K562 (cell line): ENCODE results near the gene TLR5. TPM values are rescaled to one million over a fixed set of nuclear protein-coding genes. Genes with fewer than 3 reads are reported as not detected.

ENCODE experiments used
- ARID1B ChIP-seq: fragments of 450-650 bp; IDR thresholded peaks from 2 replicates; pipeline ENCODE4 v1.6.1; 2016; ENCODE audit warnings: antibody characterized with exemption, mild to moderate bottlenecking, inconsistent platforms
- CBX2 ChIP-seq: fragments of 200-600 bp; sonication (generic); IDR thresholded peaks from one replicate; pipeline ENCODE4 v1.6.1; 2012; ENCODE audit warnings: mild to moderate bottlenecking, low read length, inconsistent platforms; ENCODE audit not compliant: insufficient read depth, poor library complexity, severe bottlenecking
- COPS2 ChIP-seq: fragments of 450-650 bp; conservative IDR thresholded peaks from 2 replicates; pipeline ENCODE4 v1.6.1; 2016; ENCODE audit warnings: mild to moderate bottlenecking, moderate library complexity
- CREB3L1 ChIP-seq: fragments of 450-650 bp; IDR thresholded peaks from 2 replicates; pipeline ENCODE4 v1.6.1; 2014; ENCODE audit warnings: low read depth, mild to moderate bottlenecking, moderate library complexity, borderline replicate concordance
- L3MBTL2 ChIP-seq: fragments of 450-650 bp; IDR thresholded peaks from 2 replicates; pipeline ENCODE4 v1.6.1; 2016; ENCODE audit warnings: mild to moderate bottlenecking, moderate library complexity
- MCM7 ChIP-seq, 2 experiments: fragments of 450-650 bp; IDR thresholded peaks; 2 replicates each; pipeline ENCODE4 v1.6.1; 2016 to 2018
- MED1 ChIP-seq: sonication (generic); formaldehyde crosslinking; IDR thresholded peaks from 2 replicates; pipeline ENCODE4 v1.8.1; 2023; ENCODE audit warnings: missing genetic modification reagents, borderline replicate concordance
- NCOA6 ChIP-seq: fragments of 450-650 bp; IDR thresholded peaks from 2 replicates; pipeline ENCODE4 v1.6.1; 2017; ENCODE audit warnings: mild to moderate bottlenecking
- PATZ1 ChIP-seq: fragments of 250-450 bp; sonication (Bioruptor Pico); IDR thresholded peaks from 2 replicates; pipeline ENCODE4 v1.5.0; 2020; ENCODE audit warnings: mild to moderate bottlenecking, borderline replicate concordance
- PHB2 ChIP-seq: fragments of 450-650 bp; IDR thresholded peaks from 2 replicates; pipeline ENCODE4 v1.6.1; 2017; ENCODE audit warnings: low read depth
- RBM25 ChIP-seq: fragments of 200-400 bp; formaldehyde crosslinking; IDR thresholded peaks from 2 replicates; pipeline ENCODE4 v1.6.1; 2018; ENCODE audit warnings: low read length, low read depth, moderate library complexity; ENCODE audit not compliant: severe bottlenecking
- RFX5 ChIP-seq: IDR thresholded peaks from 2 replicates; pipeline ENCODE4 v1.6.1; 2011; ENCODE audit warnings: low read depth, mild to moderate bottlenecking, improper control_type of control experiment, low read length
- SMAD2 ChIP-seq: fragments of 150-350 bp; IDR thresholded peaks from 2 replicates; pipeline ENCODE4 v1.6.1; 2014; ENCODE audit warnings: low read depth, mild to moderate bottlenecking, low read length
- SMARCA5 ChIP-seq: fragments of 450-650 bp; IDR thresholded peaks from 2 replicates; pipeline ENCODE4 v1.6.1; 2016
- SRSF1 ChIP-seq: fragments of 200-400 bp; formaldehyde crosslinking; IDR thresholded peaks from 2 replicates; pipeline ENCODE4 v1.6.1; 2017; ENCODE audit warnings: mild to moderate bottlenecking, low read depth, low read length, moderate library complexity
- U2AF1 ChIP-seq: fragments of 200-400 bp; formaldehyde crosslinking; optimal IDR thresholded peaks from 2 replicates; pipeline ENCODE3; 2017; ENCODE audit warnings: mild to moderate bottlenecking, low read depth, low read length, moderate library complexity
- ZBTB49 ChIP-seq: sonication (generic); formaldehyde crosslinking; IDR thresholded peaks from 2 replicates; pipeline ENCODE4 v1.8.0; 2022; ENCODE audit warnings: missing genetic modification reagents, mild to moderate bottlenecking, borderline replicate concordance
- ZKSCAN1 ChIP-seq: fragments of 150-350 bp; IDR thresholded peaks from 2 replicates; pipeline ENCODE4 v1.6.1; 2016; ENCODE audit warnings: low read depth, low read length
- ZNF224 ChIP-seq: sonication (generic); formaldehyde crosslinking; IDR thresholded peaks from 2 replicates; pipeline ENCODE4 v1.8.0; 2022; ENCODE audit warnings: mild to moderate bottlenecking, missing genetic modification reagents
- ZNF280A ChIP-seq: fragments of 450-650 bp; IDR thresholded peaks from 2 replicates; pipeline ENCODE4 v1.6.1; 2018; ENCODE audit warnings: mild to moderate bottlenecking, low read depth; ENCODE audit not compliant: partially characterized antibody
- ZNF354B ChIP-seq: fragments of 250-450 bp; sonication (Bioruptor Pico); IDR thresholded peaks from 2 replicates; pipeline ENCODE4 v1.4.0; 2020
- ZNF589 ChIP-seq: fragments of 200-800 bp; sonication (Bioruptor generic); IDR thresholded peaks from 2 replicates; pipeline ENCODE4 v1.6.1; 2016; ENCODE audit warnings: low read depth, missing genetic modification characterization, missing compliant biosample characterization
- polyA plus RNA-seq, 8 experiments: library from polyadenylated mRNA; depleted of rRNA in 4 of 8; stranded (reverse) in 5 of 8; unstranded in 3 of 8; fragments of >200 nt; fragmentation: Nextera tagmentation in 2 of 8; fragmentation: Illumina TruSeq in 1 of 8; extraction: Ambion mirVana in 2 of 8; extraction: Trizol in 1 of 8; gene quantifications; 2 replicates each; pipeline versions ENCODE4 v1.2.1 to v1.2.3, GENCODE V29; 2011 to 2014; ENCODE audit warnings: inconsistent platforms in 1 of 8, missing spikeins in 1 of 8
- total RNA-seq, 7 experiments: library from RNA; depleted of rRNA in 6 of 7; stranded (reverse); fragments of >200 nt in 6 of 7; fragmentation: Illumina TruSeq in 2 of 7; extraction: Trizol in 2 of 7; gene quantifications; 2 replicates each; pipeline versions ENCODE4 v1.2.1 to v1.2.3, GENCODE V29; 2011 to 2021; ENCODE audit warnings: low replicate concordance in 1 of 7

TLR5 gene
- total and polyA plus RNA-seq, 9 of the 15 experiments (the other 6 are each of a cell fraction or from before 2014, with no cell fraction given) = 0.93 to 7.4 (median 1.9) TPM

GRCh38 chr1:223142795-223143536 is at the start of gene TLR5 (continued):
- TF ChIP-seq ZNF224 (CRISPR knock-in tag) (peak; percentile 96), CREB3L1 (peak; percentile 89), U2AF1 (peak; percentile 92), PHB2 (no peak), ZBTB49 (peak; percentile 97), NCOA6 (no peak), RFX5 (no peak), PATZ1 (no peak), SMAD2 (no peak), CBX2 (no peak), ZNF589 (no peak), SMARCA5 (no peak), ZNF280A (no peak), SRSF1 (no peak), RBM25 (no peak), ARID1B (0 out of 2 replicates have a peak, but pooled peaks have one; percentile 26), L3MBTL2 (peak; percentile 98), MED1 (CRISPR knock-in tag) (no peak), ZKSCAN1 (no peak), ZNF354B (no peak), MCM7 (IDR thresholded peaks at IDR 0.05) (no peak), COPS2 (no peak)
